ENCODE results near the gene ARMC7.
"Not testable (repeated sequence)": the region's sequence is repeated elsewhere in the genome, so short reads cannot be mapped to it uniquely, and the experiment has no call there.

The ARMC7 gene

GRCh38 chr17:75154195-75155106, 44.7 kb downstream of the ARMC7 start, which contains the start of gene JPT1:
Gene JPT1, minus strand, starts transcription at chr17:75154512. Its CDS starts 115 bp downstream, at chr17:75154397.
- DNase-seq, result peak; percentile 99

- no peak for DNase-seq
These were observed 45.4 kb downstream of the ARMC7 start for GRCh38 chr17:75155191-75155601.

- DNase-seq, result not testable (repeated sequence)
These were observed 48.7 kb downstream of the ARMC7 start for GRCh38 chr17:75158480-75158879.

- DNase-seq, result no peak
These were observed 49.6 kb downstream of the ARMC7 start for GRCh38 chr17:75159196-75160031.

GRCh38 chr17:75160211-75160610, 50.4 kb downstream of the ARMC7 start:
- no peak for DNase-seq

GRCh38 chr17:75163074-75163473, 53.3 kb downstream of the ARMC7 start:
- no peak for DNase-seq

GRCh38 chr17:75164606-75165005, 54.8 kb downstream of the ARMC7 start:
- not testable (repeated sequence) for DNase-seq

GRCh38 chr17:75168998-75169397, 59.2 kb downstream of the ARMC7 start:
- no peak for DNase-seq

- DNase-seq, result no peak
These were observed 63.8 kb downstream of the ARMC7 start for GRCh38 chr17:75173526-75173925.

GRCh38 chr17:75174996-75175395, 65.2 kb downstream of the ARMC7 start:
- no peak for DNase-seq

GRCh38 chr17:75176625-75177024, 66.9 kb downstream of the ARMC7 start:
- no peak for DNase-seq

- DNase-seq, result no peak
These were observed 68.7 kb downstream of the ARMC7 start for GRCh38 chr17:75178453-75178852.
